ENCODE measurements around the gene CDKN2D.
"Not testable (repeated sequence)": the region's sequence is repeated elsewhere in the genome, so short reads cannot be mapped to it uniquely, and the experiment has no call there.

The CDKN2D gene

DNA sequence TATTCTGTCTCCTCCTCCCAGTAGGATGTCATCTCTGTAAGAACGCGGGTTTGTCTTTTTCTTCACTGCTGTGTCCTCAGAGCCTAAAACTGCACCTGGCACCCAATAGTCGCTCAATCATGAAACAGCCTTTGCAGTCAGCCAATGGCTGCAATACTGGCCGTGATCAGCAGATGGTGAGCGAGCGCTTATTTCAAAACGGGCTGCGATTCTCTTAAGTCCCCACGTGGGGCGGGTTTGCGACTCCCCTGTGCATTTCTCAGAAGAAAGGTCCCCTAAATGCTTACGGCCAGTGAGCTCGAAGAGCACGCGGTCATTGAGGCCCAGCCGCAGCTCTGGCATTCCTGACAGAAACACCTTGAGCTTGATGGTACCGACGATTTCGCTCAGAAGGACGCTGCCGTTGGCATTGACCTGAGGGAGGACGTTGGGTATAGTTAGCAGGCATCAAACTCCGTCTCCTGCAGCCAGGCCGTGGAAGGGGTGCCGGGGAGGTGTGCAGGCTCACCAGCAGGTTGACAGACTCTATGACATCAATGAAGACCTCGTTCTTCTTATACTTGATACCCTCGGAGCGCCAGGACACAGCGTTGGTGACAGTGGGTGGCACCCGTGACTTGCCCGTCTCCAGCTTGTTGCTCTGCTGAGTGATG is 12.3 kb upstream of the CDKN2D start:
- peak; percentile 92 for DNase-seq

GRCh38 chr19:10577951-10578350 is 9.2 kb upstream of the CDKN2D start:
- no peak for DNase-seq

DNA sequence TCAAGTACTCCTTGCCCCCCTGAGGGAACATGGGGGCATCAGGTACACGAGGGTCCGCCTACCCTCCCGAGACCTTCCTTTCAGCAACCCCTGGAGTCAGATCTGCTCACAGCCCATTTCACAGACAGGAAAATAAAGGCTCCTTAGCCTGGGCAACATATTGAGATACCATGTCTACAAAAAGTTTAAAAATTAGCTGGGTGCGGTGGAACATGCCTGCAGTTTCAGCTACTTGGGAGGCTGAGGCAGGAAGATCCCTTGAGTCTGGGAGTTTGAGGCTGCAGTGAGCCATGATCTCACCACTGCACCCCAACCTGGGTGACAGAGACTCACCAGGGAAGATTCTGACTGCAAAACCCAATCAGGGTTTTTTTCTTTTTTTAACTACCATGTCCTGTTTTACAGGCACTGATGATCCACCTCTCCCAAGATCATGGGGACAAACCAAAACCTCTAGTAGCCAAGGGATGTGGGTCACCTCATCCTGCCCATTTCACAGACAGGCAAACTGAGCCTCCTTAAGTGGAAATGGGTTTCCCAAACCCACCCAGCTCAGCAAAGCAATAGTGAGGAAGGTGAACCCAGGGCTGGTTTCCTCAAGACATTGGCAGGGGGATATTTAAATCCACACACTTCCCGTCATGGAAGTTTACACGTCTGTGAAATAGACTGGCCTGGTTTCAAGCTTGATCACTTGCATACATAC is 6.4 kb upstream of the CDKN2D start:
- DNase-seq, result no peak

GRCh38 chr19:10574462-10574861 is 5.7 kb upstream of the CDKN2D start:
- no peak for DNase-seq

- not testable (repeated sequence) for DNase-seq
Measured at GRCh38 chr19:10573793-10574192, 5.0 kb upstream of the CDKN2D start.

DNA sequence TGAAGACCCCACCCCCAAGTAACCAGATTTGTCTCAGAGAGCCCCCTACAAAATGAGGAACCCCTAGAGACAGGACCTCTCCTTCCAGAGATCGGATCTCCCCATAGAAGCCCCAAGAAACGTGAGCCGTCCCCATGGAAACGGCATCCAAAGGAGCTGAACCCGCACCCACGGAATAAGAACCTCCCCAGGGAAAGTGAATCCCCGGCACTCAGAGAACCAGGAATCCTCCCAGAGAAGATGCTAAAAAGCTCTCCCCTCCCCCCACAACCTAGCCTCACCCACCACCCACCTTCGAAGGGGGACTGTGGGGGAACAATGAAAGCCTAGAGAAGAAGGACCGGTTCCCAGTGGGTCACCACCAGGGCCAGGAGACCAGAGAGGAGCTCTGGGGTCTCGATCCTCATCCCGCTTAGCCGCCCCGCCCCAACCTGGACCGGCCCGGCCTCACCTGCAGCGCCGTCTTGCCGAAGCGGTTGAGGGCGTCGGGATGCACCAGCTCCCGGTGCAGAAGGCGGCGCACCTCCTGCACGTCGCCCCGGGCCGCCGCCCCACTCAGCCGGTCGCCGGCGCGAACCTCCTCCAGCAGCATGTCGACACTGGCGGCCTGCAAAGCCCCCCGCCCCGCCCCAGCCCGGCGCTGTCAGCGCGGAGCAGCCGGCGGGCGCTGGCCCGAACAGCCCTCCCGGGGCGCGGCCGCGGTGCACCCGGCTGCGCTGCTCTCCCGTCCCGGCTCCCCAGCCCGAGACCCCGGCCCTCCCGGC is 535 bp downstream of the CDKN2D start:
- DNase-seq, result peak; percentile 65

DNA sequence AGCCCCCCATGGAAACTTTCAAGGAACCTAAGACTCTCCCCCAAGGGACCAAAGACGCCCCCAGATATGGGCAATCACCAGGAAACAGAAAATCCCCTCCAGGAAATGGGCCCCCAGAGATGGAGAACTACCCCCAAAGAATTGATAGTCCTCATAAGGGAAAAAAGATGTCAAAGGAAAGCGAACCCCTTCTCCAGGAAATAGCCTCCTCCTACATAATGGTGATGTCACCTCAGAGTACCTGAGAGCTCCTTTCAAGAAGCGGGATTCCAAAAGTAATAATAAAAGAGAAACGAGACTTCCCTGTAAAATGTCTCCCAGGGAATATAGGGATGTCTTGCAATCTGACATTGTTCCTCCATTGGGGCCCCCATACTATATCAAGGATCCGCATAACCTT is 1.1 kb downstream of the CDKN2D start:
- no peak for DNase-seq

- peak; percentile 51 for DNase-seq
Measured at GRCh38 chr19:10566658-10567410, 1.9 kb downstream of the CDKN2D start.

GRCh38 chr19:10566408-10566657 is 2.4 kb downstream of the CDKN2D start:
- no peak for DNase-seq

DNA sequence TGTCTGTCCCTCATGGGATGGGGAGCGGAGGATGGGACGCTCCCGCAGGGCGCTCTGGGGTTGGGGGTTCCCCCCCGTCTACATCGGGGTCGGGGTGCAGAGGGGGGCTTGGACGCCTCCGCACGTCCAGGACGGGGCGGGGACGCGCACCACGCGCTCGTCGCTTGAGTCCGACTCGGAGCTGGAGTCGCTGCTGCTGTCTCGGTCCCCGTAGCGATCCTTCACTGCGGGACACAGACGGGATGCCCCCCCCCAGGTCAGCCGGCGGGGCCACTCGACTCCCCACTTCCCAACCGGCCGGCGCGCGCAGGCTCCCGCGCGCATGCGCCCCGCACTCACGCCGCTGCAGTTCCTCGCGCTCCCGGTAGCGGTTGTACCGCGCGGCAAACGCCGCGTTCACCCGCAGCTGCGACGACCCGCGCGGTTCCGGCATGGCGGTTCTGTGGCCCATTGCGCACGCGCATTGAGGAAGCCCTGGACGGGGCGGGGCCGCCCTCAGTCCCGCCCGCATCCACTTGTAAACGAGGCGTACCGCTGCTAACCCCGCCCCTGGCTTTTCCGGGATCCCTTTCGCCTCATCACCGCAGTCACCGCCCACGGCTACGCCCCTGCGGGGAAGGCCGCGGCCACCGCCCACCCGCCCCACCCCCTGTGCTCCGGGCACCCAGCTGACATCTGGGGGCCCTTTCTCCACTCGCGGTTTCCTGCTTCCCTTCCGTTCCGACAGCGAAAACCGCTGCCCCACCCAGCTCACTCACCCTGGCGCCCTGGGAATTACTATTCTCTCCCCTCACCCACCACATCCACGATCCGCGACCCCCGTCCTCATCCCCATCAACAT is 3.0 kb downstream of the CDKN2D start, which contains the start of gene KRI1:
KRI1 (minus strand) TSS at position 444 of the 841 bp plus-strand sequence; CDS start at position 433, 11 bp downstream.
- peak; percentile 96 for DNase-seq

DNA sequence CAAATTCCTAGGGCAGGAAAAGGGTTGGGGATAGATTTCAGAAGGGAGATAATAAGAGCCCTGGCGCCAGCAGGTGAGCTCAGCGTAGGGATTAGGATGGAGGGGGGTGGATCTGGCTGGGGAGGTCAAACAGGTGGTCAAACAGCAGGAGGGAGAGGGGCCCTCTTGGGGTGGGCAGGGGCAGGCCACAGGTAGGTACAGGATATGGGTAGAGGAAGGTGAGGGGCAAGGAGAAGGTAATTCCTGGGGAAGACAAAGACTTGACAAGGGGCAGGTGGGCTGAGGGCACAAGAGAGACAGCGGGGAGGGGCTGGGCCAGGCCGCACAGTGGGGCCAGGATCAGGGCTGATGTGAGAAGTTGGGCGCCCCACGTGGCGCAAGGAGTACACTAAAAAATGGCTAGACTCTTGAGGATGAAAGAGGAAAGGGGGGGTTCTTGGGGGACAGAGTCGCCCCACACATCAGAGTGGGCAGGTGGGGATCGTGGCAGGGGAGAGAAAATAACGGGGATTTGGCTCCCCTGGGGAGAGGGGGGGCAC is 3.7 kb downstream of the CDKN2D start:
- peak; percentile 66 for DNase-seq

DNA sequence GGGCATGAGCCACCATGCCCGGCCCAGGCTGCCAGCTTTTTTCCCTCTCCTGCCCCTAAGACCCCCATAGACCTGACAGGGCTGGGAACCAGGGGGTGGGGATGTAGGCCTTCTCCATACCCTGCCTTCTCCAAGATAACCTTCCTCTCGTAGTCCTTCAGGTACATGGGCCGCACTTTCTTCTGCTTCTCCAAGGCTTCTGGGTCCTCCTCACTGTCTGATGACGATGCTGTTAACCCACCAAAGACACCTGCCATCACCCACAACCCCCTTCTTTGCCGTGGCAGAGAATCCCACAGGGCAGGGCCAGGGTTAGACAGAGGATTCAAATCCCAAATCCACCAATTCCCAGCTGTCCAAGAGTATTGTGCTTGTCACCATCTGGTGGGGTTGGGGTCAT is 6.2 kb downstream of the CDKN2D start:
- DNase-seq, result no peak

DNA sequence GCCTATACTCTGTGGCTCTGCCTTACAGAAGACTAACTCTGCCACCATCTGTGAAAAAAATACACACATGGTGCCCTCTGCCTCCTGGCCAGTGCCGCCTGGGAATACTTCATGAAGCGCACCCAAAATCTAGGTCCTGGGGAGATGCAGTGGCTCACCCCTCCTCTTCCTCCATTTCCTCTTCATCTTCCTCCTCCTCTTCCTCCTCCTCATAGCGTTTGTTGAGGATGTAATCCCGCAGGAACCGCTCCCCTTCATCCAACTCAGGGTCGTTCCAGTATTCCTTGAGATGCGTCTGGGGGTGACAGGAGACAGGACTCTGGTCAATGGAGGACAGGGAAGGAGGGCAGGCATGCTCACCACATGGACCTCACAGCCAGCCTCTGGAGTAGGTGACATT is 8.6 kb downstream of the CDKN2D start:
- DNase-seq, result no peak

GRCh38 chr19:10557603-10558197 is 11.1 kb downstream of the CDKN2D start:
- DNase-seq, result no peak

- DNase-seq, result no peak
Measured at GRCh38 chr19:10555610-10555973, 13.2 kb downstream of the CDKN2D start.

DNA sequence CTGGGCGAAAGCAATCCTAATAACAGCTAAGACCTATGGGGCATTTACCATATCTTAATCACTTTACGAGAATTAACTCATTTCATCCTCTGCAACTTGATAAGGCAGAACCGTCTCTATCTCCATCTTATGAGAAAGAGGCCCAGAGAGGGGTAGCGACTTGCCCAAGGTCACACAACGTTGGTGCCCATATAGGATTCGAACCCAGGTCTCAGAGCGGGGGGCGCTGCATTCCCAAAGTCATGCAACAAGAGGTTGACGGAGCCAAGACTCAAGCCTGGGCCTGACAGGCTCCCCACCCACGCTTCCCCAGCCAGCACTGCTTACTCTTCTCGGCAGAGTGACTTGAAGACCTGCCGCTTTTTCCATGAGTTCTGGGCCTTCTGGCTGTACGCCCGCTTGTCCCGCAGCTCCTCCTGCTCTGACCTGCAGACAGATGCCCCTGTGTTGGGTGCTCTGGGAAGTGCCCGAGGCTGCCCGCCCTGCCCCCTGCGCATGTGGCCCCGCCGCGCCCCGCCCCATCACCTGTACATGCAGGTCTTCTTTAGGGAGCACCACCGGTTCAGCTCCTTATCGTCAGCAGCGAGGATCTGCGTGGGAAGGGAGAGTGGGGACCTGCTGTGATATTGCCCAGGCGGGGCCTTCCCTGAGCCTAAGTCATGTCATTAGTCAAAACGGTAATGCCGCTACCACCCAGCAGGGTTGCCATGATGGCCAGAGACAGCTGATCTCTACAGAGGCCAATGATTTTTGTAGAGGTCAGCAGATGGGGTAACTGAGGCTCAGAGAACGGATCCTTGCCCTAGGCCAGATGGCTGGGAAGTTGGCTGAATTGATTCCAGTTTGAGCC is 13.8 kb downstream of the CDKN2D start:
- DNase-seq, result no peak

DNA sequence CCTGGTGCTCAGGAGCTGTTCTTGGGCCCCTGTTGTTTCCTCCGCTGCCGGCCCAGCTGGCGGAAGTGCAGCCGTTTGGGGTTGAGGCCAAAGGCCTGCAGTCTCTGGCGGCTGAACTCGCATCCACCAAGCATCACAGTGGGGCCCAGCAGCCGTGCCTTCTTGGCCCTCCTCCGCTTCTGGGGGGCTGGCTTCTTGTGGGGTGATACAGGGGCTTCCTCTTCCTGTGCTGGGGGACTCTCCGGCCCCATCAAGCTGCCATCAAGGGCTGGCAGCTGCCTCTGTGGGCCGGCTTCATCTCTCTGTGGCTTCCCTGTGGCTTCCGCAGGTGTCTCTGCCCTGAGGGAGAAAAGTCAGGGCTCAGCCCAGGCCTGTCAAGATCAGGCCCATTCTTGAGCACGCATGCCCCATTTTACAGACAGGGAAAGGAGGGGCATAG is 14.8 kb downstream of the CDKN2D start:
- no peak for DNase-seq

- no peak for DNase-seq
Measured at GRCh38 chr19:10553087-10553667, 15.6 kb downstream of the CDKN2D start.

DNA sequence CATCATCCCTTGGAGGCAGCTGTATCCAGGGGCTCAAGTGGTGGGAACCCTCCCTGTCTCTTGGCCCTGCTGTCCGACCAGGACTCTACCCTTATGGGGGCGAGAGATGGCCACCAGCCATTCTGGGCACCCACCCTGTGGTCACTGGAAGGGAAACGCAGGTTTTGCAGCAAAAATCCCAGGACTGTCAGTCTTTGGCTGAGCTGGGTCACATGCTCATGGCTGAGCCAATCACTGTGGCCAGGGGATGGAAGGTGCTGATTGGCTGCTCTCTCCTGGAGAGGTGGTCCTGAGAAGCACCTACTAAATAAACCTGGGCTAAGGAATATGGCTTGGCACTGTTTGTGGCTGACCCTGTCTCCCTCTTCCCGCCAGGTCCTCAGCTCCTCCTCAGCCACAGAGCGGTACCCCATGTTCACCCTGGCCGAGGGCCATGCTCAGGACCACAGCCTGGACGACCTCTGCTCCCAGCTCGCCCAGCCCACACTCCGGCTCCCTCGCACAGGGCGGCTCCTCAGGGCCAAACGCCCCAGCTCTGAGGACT is 16.2 kb downstream of the CDKN2D start:
- DNase-seq, result peak; percentile 45

- DNase-seq, result peak; percentile 46
Measured at GRCh38 chr19:10551698-10552301, 17.0 kb downstream of the CDKN2D start.

All from activated naive CD4-positive, alpha-beta T cell treated with anti-CD3 and anti-CD28 coated beads, Interleukin-2, amount 50 U/mL, for 16 hours (primary cell).